Endothelial cell of umbilical vein (primary cell): Measurements from ENCODE around the gene PTCH2. TPM values are rescaled to one million over a fixed set of nuclear protein-coding genes. Genes with fewer than 3 reads are reported as not detected.

Source experiments
- BruUV-seq: library from RNA; stranded (reverse); fragments of 400-500 nt; replicated peaks from 2 replicates; lab custom pipeline; 2021; lab: Mats Ljungman, UMichigan
- CTCF ChIA-PET: fragments of 300-600, 350-600 bp; sonication (Branson Sonifier 250); formaldehyde crosslinking; loops from one replicate; lab custom pipeline; 2021; ENCODE audit warnings: antibody characterized with exemption, inconsistent platforms; lab: Charles Lee
- POLR2A ChIA-PET: fragments of 300-600, 350-600 bp; sonication (Branson Sonifier 250); formaldehyde crosslinking; loops from one replicate; lab custom pipeline; 2021; ENCODE audit warnings: antibody characterized with exemption, inconsistent platforms; lab: Charles Lee
- DNase-seq: peaks from one replicate; pipeline ENCODE4 v3.0.0-alpha.2; 2011; ENCODE audit warnings: low read depth, low spot score
- FAIRE-seq: peaks from 2 replicates; lab custom pipeline; 2011; peaks lifted over from hg19 to GRCh38; lab: Jason Lieb, UNC
- H2AFZ ChIP-seq: 2 replicates; pipeline ENCODE4 v1.6.0; 2012; ENCODE audit warnings: low read depth, low read length, control low read depth, inconsistent platforms
- H3K27ac ChIP-seq: 2 replicates; pipeline ENCODE4 v1.5.1; 2011; ENCODE audit warnings: low read depth, mild to moderate bottlenecking, control low read depth, low read length, moderate library complexity; ENCODE audit not compliant: insufficient read depth
- H3K27me3 ChIP-seq, 2 experiments: 2 replicates each; pipeline versions ENCODE4 v1.6.0 to v1.6.1; 2011; ENCODE audit warnings: low read length in 2 of 2, mixed read lengths in 1 of 2; ENCODE audit not compliant: control insufficient read depth in 2 of 2, insufficient read depth in 2 of 2
- H3K36me3 ChIP-seq, 2 experiments: 2 replicates in 1 of 2; 3 replicates in 1 of 2; pipeline ENCODE4 v1.5.1; 2011; ENCODE audit warnings: low read length in 2 of 2, mild to moderate bottlenecking in 1 of 2, moderate library complexity in 1 of 2; ENCODE audit not compliant: control insufficient read depth in 2 of 2, insufficient read depth in 2 of 2; ENCODE audit errors: extremely low read depth in 1 of 2
- H3K4me1 ChIP-seq: 3 replicates; pipeline ENCODE4 v1.5.1; 2011; ENCODE audit warnings: mild to moderate bottlenecking, low read length; ENCODE audit not compliant: control insufficient read depth, insufficient read depth; ENCODE audit errors: extremely low read depth
- H3K4me2 ChIP-seq: 2 replicates; pipeline ENCODE4 v1.6.1; 2011; ENCODE audit warnings: low read length, control low read depth, mixed read lengths; ENCODE audit not compliant: insufficient read depth
- H3K4me3 ChIP-seq, 3 experiments: fragments of 200-600 bp in 1 of 3; sonication (generic), shearing (Covaris generic) in 1 of 3; replicated peaks in 1 of 3; 2 replicates each; pipeline ENCODE4 v1.5.1; 2011 to 2016; ENCODE audit warnings: control low read depth in 3 of 3, low read length in 3 of 3, mild to moderate bottlenecking in 2 of 3, inconsistent platforms in 1 of 3, low read depth in 1 of 3, moderate library complexity in 1 of 3; ENCODE audit not compliant: insufficient read depth in 1 of 3
- H3K79me2 ChIP-seq: 2 replicates; pipeline ENCODE4 v1.6.0; 2012; ENCODE audit warnings: low read length, inconsistent platforms; ENCODE audit not compliant: control insufficient read depth, insufficient read depth
- H3K9ac ChIP-seq: replicated peaks from 2 replicates; pipeline ENCODE3; 2011; ENCODE audit warnings: low read length, control low read depth; ENCODE audit not compliant: insufficient read depth; ENCODE audit errors: extremely low read depth
- H3K9me1 ChIP-seq: replicated peaks from 3 replicates; pipeline ENCODE4 v1.6.0; 2011; ENCODE audit warnings: mild to moderate bottlenecking, low read length; ENCODE audit not compliant: control insufficient read depth, insufficient read depth; ENCODE audit errors: extremely low read depth
- H3K9me3 ChIP-seq: replicated peaks from 2 replicates; pipeline ENCODE4 v1.5.1; 2012; ENCODE audit warnings: low read length, inconsistent platforms; ENCODE audit not compliant: control insufficient read depth, insufficient read depth
- H4K20me1 ChIP-seq: replicated peaks from 2 replicates; pipeline ENCODE3; 2011; ENCODE audit warnings: mild to moderate bottlenecking, low read length; ENCODE audit not compliant: control insufficient read depth, insufficient read depth; ENCODE audit errors: extremely low read depth
- EZH2 ChIP-seq: IDR thresholded peaks from 2 replicates; pipeline ENCODE4 v1.6.1; 2012; ENCODE audit warnings: borderline replicate concordance, low read depth, mild to moderate bottlenecking, moderate library complexity, low read length, inconsistent platforms; ENCODE audit not compliant: severe bottlenecking
- FOS ChIP-seq: IDR thresholded peaks from 2 replicates; pipeline ENCODE4 v1.6.1; 2011; ENCODE audit warnings: mild to moderate bottlenecking, low read length, moderate library complexity, borderline replicate concordance; ENCODE audit not compliant: insufficient read depth
- GATA2 ChIP-seq: IDR thresholded peaks from 2 replicates; pipeline ENCODE4 v1.7.0; 2011; ENCODE audit warnings: low read depth, mild to moderate bottlenecking, moderate library complexity, mixed read lengths, low read length; ENCODE audit not compliant: insufficient read length, insufficient read depth
- JUN ChIP-seq: IDR thresholded peaks from 2 replicates; pipeline ENCODE4 v1.6.1; 2011; ENCODE audit warnings: borderline replicate concordance, low read depth; ENCODE audit not compliant: insufficient read length, insufficient read depth
- MYC ChIP-seq: IDR thresholded peaks from one replicate; pipeline ENCODE4 v1.6.1; 2011; ENCODE audit warnings: mild to moderate bottlenecking, low read depth, low read length
- POLR2A ChIP-seq: IDR thresholded peaks from 2 replicates; pipeline ENCODE4 v1.6.1; 2012; ENCODE audit warnings: low read depth, mild to moderate bottlenecking, control low read depth, low read length
- POLR2AphosphoS5 ChIP-seq: IDR thresholded peaks from 2 replicates; pipeline ENCODE4 v1.6.1; 2012; ENCODE audit warnings: low read depth, mild to moderate bottlenecking, control low read depth, low read length, moderate library complexity; ENCODE audit not compliant: insufficient read depth
- dilution Hi-C: fragments of 300-500 bp; cut with MboI; formaldehyde crosslinking; loops from one replicate; pipeline ENCODE4 v1.15.0; 2019; ENCODE audit warnings: low sequenced_read_pairs; ENCODE audit not compliant: extremely low pct_ligation_motif_present
- intact Hi-C: fragments of 100-400 bp; cut with micrococcal nuclease; formaldehyde crosslinking; loops from one replicate; pipeline ENCODE4 v1.10.0; 2022
- polyA plus RNA-seq, 4 experiments: library from polyadenylated mRNA; depleted of rRNA in 3 of 4; stranded (reverse) in 3 of 4; unstranded in 1 of 4; fragments of >200 nt; gene quantifications; 2 replicates each; pipeline versions ENCODE4 v1.2.1 to v1.2.3, GENCODE V29; 2011 to 2012; ENCODE audit warnings: missing spikeins in 1 of 4
- total RNA-seq: library from RNA; stranded (reverse); gene quantifications from 2 replicates; pipeline ENCODE4 v1.2.3, GENCODE V29; 2021
- TF ChIP-seq, protein P1 (sequence below): IDR thresholded peaks from 2 replicates; pipeline ENCODE4 v1.6.1; 2011; ENCODE audit not compliant: insufficient read depth, insufficient read length
- TF ChIP-seq, protein P2 (sequence below), 2 donors: IDR thresholded peaks; 1 replicate in 1 of 2; 2 replicates in 1 of 2; pipeline ENCODE4 v1.5.1; 2011; ENCODE audit warnings: low read length in 2 of 2, mild to moderate bottlenecking in 2 of 2, moderate library complexity in 2 of 2, control low read depth in 1 of 2, inconsistent platforms in 1 of 2, low read depth in 1 of 2; ENCODE audit not compliant: insufficient read depth in 1 of 2; ENCODE audit errors: extremely low read depth in 1 of 2

Gene PTCH2
- total and polyA plus RNA-seq, 2 donors (not counting 3 experiments of a cell fraction or from before 2014, with no cell fraction given) = 1.8 TPM

DNA sequence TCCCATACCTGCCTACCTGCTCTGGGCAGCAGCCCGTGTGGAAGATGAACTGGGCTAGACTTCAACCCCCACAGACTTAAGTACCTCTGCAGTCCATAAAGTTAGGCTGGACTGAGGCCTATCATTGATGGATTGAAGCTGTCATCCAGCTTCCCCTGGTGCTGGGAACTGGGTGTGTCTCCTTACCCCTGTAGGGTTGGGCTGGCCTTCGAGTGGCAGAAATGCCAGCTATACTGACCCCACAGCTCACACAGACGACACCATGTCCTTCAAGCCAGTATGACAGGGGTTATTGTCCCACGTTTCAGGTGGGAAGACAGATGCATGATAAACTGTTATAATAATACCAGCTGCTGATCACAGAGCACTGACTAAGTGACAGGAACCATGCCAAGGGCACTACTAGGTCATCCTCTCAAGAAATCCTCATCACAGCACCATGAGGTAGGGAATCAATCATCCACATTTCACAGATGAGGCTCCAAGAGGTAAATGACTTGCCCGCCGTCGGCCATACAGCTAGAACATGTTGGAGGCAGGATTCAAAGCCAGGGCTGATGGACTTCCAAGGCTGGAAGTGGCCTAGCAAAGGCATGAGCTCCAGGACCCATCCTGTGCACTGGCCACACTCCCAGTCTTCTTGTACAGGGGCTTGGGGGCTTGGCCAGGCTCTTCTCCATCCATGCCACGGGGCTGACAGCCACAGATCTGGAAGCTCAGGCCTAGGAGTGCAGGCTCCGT, 54.8 kb downstream of the PTCH2 start, which contains the start of gene BEST4:
BEST4 (minus strand) TSS at position 51 of the 741 bp plus-strand sequence. CDS start 465 bp downstream, outside the sequence.
- BruUV-seq = no TSS peak
- H3K4me1 ChIP-seq = peaks cover 10% of the 10 kb centered on the region
- dilution Hi-C loops (no loop called here), intact Hi-C loops (no loop called here)
- no peak within 1 kb of the TSS for H3K4me2 ChIP-seq
- no peak for TF ChIP-seq MYC
- no peak for TF ChIP-seq POLR2AphosphoS5
- TF ChIP-seq, protein P1, sequence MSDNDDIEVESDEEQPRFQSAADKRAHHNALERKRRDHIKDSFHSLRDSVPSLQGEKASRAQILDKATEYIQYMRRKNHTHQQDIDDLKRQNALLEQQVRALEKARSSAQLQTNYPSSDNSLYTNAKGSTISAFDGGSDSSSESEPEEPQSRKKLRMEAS = no peak
- TF ChIP-seq FOS = no peak
- TF ChIP-seq, protein P2, sequence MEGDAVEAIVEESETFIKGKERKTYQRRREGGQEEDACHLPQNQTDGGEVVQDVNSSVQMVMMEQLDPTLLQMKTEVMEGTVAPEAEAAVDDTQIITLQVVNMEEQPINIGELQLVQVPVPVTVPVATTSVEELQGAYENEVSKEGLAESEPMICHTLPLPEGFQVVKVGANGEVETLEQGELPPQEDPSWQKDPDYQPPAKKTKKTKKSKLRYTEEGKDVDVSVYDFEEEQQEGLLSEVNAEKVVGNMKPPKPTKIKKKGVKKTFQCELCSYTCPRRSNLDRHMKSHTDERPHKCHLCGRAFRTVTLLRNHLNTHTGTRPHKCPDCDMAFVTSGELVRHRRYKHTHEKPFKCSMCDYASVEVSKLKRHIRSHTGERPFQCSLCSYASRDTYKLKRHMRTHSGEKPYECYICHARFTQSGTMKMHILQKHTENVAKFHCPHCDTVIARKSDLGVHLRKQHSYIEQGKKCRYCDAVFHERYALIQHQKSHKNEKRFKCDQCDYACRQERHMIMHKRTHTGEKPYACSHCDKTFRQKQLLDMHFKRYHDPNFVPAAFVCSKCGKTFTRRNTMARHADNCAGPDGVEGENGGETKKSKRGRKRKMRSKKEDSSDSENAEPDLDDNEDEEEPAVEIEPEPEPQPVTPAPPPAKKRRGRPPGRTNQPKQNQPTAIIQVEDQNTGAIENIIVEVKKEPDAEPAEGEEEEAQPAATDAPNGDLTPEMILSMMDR (IDR thresholded peaks at IDR 0.05; ENCODE audit: extremely low read depth in 1 of 2, insufficient read depth in 1 of 2, low read depth in 1 of 2, low read length in 2 of 2) = no peak
- TF ChIP-seq EZH2 = no peak
- TF ChIP-seq JUN = no peak
- TF ChIP-seq GATA2 = no peak
- no peak for TF ChIP-seq POLR2A
- H3K27ac ChIP-seq = no peak within 1 kb of the TSS
- H3K79me2 ChIP-seq = no peaks in the 10 kb centered on the region
- no peak within 1 kb of the TSS for H3K9ac ChIP-seq
- no peaks in the 10 kb centered on the region for H4K20me1 ChIP-seq
- H3K9me3 ChIP-seq = no peaks in the 10 kb centered on the region
- DNase-seq = no peak
- H3K27me3 ChIP-seq = no peaks in the 10 kb centered on the region
- POLR2A ChIA-PET = interaction anchor here (0.7 to 1.9 kb wide), 3 partner anchors 12 to 31 kb away, joined by 3 to 8 read pairs (median 3); partner anchors contain the start of genes PLK3 and RPS8
- H3K36me3 ChIP-seq = no peaks in the 10 kb centered on the region
- no peak within 1 kb of the TSS for H2AFZ ChIP-seq
- no peaks in the 10 kb centered on the region for H3K9me1 ChIP-seq
- no peak within 1 kb of the TSS for H3K4me3 ChIP-seq
- FAIRE-seq = no peak
- CTCF ChIA-PET = interaction anchor here (0.8 to 2.5 kb wide), 7 partner anchors 10 to 515 kb away, joined by 3 to 12 read pairs (median 4); partner anchors contain the start of genes PLK3 and UROD
